ENCODE results near the gene TCOF1. TPM values are rescaled to one million over a fixed set of nuclear protein-coding genes. Genes with fewer than 3 reads are reported as not detected.
A peak's percentile ranks its signal among the peaks of the same experiment; 100 is the strongest.

The TCOF1 gene, protein sequence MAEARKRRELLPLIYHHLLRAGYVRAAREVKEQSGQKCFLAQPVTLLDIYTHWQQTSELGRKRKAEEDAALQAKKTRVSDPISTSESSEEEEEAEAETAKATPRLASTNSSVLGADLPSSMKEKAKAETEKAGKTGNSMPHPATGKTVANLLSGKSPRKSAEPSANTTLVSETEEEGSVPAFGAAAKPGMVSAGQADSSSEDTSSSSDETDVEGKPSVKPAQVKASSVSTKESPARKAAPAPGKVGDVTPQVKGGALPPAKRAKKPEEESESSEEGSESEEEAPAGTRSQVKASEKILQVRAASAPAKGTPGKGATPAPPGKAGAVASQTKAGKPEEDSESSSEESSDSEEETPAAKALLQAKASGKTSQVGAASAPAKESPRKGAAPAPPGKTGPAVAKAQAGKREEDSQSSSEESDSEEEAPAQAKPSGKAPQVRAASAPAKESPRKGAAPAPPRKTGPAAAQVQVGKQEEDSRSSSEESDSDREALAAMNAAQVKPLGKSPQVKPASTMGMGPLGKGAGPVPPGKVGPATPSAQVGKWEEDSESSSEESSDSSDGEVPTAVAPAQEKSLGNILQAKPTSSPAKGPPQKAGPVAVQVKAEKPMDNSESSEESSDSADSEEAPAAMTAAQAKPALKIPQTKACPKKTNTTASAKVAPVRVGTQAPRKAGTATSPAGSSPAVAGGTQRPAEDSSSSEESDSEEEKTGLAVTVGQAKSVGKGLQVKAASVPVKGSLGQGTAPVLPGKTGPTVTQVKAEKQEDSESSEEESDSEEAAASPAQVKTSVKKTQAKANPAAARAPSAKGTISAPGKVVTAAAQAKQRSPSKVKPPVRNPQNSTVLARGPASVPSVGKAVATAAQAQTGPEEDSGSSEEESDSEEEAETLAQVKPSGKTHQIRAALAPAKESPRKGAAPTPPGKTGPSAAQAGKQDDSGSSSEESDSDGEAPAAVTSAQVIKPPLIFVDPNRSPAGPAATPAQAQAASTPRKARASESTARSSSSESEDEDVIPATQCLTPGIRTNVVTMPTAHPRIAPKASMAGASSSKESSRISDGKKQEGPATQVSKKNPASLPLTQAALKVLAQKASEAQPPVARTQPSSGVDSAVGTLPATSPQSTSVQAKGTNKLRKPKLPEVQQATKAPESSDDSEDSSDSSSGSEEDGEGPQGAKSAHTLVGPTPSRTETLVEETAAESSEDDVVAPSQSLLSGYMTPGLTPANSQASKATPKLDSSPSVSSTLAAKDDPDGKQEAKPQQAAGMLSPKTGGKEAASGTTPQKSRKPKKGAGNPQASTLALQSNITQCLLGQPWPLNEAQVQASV (N-terminal part only)
- total RNA-seq (29.5 and 46.0 TPM in 2 replicates), polyA plus RNA-seq (31.4 and 37.7 TPM in 2 replicates)

DNA sequence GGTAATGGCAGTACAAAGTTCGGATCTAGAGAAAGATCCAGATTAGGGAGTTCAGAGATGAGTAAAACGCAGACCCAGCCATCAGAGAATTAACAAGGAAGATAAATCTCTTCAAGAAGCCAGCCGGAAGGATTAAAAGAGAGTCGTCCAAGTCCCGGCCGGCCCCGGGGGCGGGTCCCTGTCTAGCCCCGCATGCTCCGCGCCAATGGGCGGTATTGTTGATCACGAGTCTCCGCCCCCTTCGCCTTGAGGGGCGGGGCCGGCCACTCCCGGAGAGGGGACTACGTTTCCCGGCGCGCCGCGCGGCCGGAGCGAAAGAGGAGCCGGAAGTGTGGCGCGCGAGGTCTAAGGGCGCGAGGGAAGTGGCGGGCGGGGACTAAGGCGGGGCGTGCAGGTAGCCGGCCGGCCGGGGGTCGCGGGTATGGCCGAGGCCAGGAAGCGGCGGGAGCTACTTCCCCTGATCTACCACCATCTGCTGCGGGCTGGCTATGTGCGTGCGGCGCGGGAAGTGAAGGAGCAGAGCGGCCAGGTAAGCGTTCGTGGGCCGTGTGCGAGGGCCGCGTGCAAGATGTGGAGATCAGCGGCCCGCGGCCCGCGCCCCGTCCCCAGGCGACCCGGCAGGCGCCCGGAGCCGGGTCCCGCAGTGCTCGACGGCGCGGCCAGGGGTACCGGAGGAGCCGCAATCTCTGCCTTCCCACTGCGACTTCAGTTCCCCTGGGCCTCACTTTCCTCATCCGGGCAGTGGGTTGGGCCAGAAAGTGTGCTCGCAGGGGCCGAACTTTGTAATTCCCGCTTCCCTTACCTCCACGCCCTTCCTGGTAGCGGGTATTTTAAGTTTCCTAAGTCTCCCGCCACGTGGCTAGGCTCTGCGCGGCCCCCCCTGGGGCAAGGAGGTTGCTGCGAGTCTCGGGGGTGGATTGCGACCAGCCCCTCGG, at the start of gene TCOF1:
TSS of gene TCOF1 (plus strand) at position 372 of the 935 bp plus-strand sequence. CDS start at position 422, 50 bp downstream.
- peak; percentile 97 to 99 for DNase-seq (ENCODE audit: low read depth in 1 of 2, low spot score in 1 of 2)
- Histone ChIP-seq H3K4me1 (ENCODE audit: low read depth) (no peaks in the 10 kb centered on the region), H3K4me3 (peak within 1 kb of the TSS; percentile 68), H3K27me3 (no peaks in the 10 kb centered on the region), H3K36me3 (no peaks in the 10 kb centered on the region), H3K27ac (no peak within 1 kb of the TSS), H3K9me3 (ENCODE audit: low read depth) (no peaks in the 10 kb centered on the region)
- TF ChIP-seq CTCF (IDR thresholded peaks at IDR 0.05; ENCODE audit: low read depth, low read length) = no peak

DNA sequence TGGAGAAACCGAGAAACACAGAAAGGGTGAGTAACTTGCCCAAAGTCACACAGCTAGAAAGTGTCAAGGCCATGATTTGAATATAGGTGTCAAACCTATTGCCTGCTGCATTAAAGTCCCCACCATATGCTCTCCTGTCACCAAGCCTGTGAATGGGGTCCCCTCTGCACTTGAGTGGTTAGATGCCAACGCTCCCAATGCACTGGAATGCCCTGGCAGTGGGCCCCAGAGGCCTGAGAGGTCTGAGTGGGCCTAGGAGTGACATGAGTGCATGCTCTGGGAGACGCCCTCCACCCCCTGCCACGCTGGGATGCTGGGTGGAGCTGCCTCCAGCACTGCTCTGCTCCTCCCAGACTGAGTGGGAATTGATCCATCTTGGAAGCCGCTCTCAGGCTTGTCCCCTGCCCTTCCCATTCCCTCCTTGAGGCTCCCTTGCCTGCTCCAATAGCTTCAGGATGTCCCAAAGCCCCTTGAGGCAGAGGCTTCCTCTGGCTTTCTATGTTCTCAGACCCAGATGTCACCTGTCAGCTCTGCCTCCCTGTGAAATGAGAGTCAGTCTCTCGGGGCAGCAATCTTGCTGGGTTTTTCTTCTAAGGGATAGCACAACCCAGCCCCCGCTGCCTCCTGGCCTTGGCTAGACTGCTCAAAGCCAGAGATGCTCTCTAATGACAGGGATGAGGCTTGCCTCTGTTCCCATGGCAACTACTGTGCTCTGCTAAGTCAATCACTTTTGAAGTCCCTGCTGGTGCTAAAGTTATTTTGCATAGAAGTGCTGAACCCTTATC, 48.2 kb upstream of the TCOF1 start:
- H3K27me3 ChIP-seq = no peaks in the 10 kb centered on the region
- H3K27ac ChIP-seq = no peak overlapping the region
- DNase-seq (ENCODE audit: low read depth in 1 of 2, low spot score in 1 of 2) = no peak
- peaks cover 7% of the 10 kb centered on the region for H3K4me1 ChIP-seq (ENCODE audit: low read depth)
- TF ChIP-seq CTCF (IDR thresholded peaks at IDR 0.05; ENCODE audit: low read depth, low read length) = no peak
- H3K9me3 ChIP-seq (ENCODE audit: low read depth) = no peaks in the 10 kb centered on the region
- H3K36me3 ChIP-seq = no peaks in the 10 kb centered on the region
- H3K4me3 ChIP-seq = no peak overlapping the region

- Histone ChIP-seq H3K9me3 (ENCODE audit: low read depth) (no peaks in the 10 kb centered on the region), H3K27ac (no peak overlapping the region), H3K4me1 (ENCODE audit: low read depth) (peaks cover 7% of the 10 kb centered on the region), H3K36me3 (no peaks in the 10 kb centered on the region), H3K27me3 (no peaks in the 10 kb centered on the region), H3K4me3 (no peak overlapping the region)
- DNase-seq (ENCODE audit: low read depth in 1 of 2, low spot score in 1 of 2) = no peak
- no peak for TF ChIP-seq CTCF (IDR thresholded peaks at IDR 0.05; ENCODE audit: low read depth, low read length)
These were observed 47.6 kb upstream of the TCOF1 start for GRCh38 chr5:150309886-150310239.

- H3K36me3 ChIP-seq = no peaks in the 10 kb centered on the region
- no peak for TF ChIP-seq CTCF (IDR thresholded peaks at IDR 0.05; ENCODE audit: low read depth, low read length)
- H3K4me3 ChIP-seq = no peak overlapping the region
These were observed 47.3 kb upstream of the TCOF1 start for GRCh38 chr5:150310246-150310645.

More at GRCh38 chr5:150310246-150310645, 47.3 kb upstream of the TCOF1 start:
- peaks cover 7% of the 10 kb centered on the region for H3K4me1 ChIP-seq (ENCODE audit: low read depth)
- no peak overlapping the region for H3K27ac ChIP-seq
- DNase-seq (ENCODE audit: low read depth in 1 of 2, low spot score in 1 of 2) = no peak
- H3K9me3 ChIP-seq (ENCODE audit: low read depth) = no peaks in the 10 kb centered on the region
- H3K27me3 ChIP-seq = no peaks in the 10 kb centered on the region

All from cardiac muscle cell (in vitro differentiated cells and primary cell).